Breast epithelium (tissue), 4 donors: Measurements from ENCODE around the gene LIMS1. TPM values are rescaled to one million over a fixed set of nuclear protein-coding genes. Genes with fewer than 3 reads are reported as not detected.

ENCODE experiments used
- DNase-seq, 2 donors: peaks; one replicate each; pipeline ENCODE4 v3.0.0-alpha.2; 2019; ENCODE audit warnings: low spot score in 2 of 2
- H3K27ac ChIP-seq, 2 donors: fragments of 200-600 bp; sonication (generic) in 1 of 2; one replicate each; pipeline ENCODE4 v1.5.1; 2016 to 2019; ENCODE audit warnings: mild to moderate bottlenecking in 1 of 2
- H3K27me3 ChIP-seq, 2 donors: fragments of 200-600 bp; sonication (generic) in 1 of 2; one replicate each; pipeline versions ENCODE4 v1.5.1 to v1.6.0; 2017 to 2019; ENCODE audit warnings: control low read depth in 1 of 2, mild to moderate bottlenecking in 1 of 2
- H3K36me3 ChIP-seq: fragments of 200-600 bp; one replicate; pipeline ENCODE4 v1.5.1; 2019
- H3K4me1 ChIP-seq, 2 donors: fragments of 200-600 bp; sonication (generic); one replicate each; pipeline ENCODE4 v1.5.1; 2016 to 2019; ENCODE audit warnings: control low read depth in 1 of 2
- H3K4me3 ChIP-seq, 3 donors: fragments of 200-600 bp; sonication (generic); 1 replicate in 2 of 3; 2 replicates in 1 of 3; pipeline ENCODE4 v1.5.1; 2016 to 2019; ENCODE audit warnings: mild to moderate bottlenecking in 3 of 3, moderate library complexity in 2 of 3
- H3K9me3 ChIP-seq, 2 donors: fragments of 200-600 bp; sonication (generic) in 1 of 2; one replicate each; pipeline ENCODE4 v1.5.1; 2016 to 2019; ENCODE audit warnings: control low read depth in 1 of 2
- POLR2A ChIP-seq: fragments of 450-650 bp; IDR thresholded peaks from one replicate; pipeline ENCODE4 v1.6.1; 2016; ENCODE audit warnings: antibody characterized with exemption, mild to moderate bottlenecking, moderate library complexity
- POLR2AphosphoS5 ChIP-seq, 3 donors: sonication (generic); formaldehyde crosslinking; IDR thresholded peaks; one replicate each; pipeline ENCODE4 v1.6.1; 2017; ENCODE audit warnings: antibody characterized with exemption in 3 of 3
- intact Hi-C: fragments of 100-400 bp; cut with DNase I; formaldehyde crosslinking; loops from one replicate; pipeline ENCODE4 v1.15.1; 2023; ENCODE audit warnings: low total_unique reads
- total RNA-seq, 3 donors: library from RNA; depleted of rRNA; stranded (reverse); fragments of >200 nt; gene quantifications; one replicate each; pipeline ENCODE4 v1.1.0, GENCODE V29; 2016
- TF ChIP-seq, protein P1 (sequence below), 3 donors: fragments of 450-650 bp; IDR thresholded peaks; one replicate each; pipeline ENCODE4 v1.5.1; 2016 to 2017; ENCODE audit warnings: antibody characterized with exemption in 3 of 3, mild to moderate bottlenecking in 3 of 3, moderate library complexity in 3 of 3

The LIMS1 gene
- total RNA-seq, 3 donors from 2014 or later, result 66.5 to 123 (median 93.1) TPM

DNA sequence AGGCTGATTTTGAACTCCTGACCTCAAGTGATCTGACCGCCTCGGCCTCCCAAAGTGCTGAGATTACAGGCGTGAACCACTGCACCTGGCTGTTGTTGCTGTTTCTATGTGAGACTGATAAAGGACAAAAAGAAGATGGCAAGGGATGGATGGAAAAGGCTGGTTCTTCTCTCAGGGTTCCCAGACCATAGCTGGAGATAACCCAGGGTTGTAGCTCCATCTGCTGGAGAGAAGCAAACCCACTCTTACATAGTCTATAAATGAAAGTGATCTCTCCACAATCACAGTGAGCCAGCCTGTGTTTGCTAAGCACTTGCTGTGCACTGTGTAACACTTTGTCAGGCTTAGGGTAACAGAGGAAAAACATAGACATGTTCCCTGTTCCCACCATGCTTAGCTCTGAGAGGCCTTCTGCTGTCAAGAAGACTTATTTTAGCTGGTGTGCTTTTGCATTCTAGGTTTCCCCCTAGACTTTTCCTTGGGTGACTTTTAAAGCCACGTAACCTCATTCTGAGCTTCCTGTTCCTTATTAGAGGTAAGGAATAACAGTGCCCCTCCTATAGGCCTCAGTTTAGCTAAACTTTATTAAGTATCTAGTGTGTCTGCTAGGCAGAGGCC is 49.7 kb downstream of the LIMS1 start:
- Histone ChIP-seq H3K27me3 (no peaks in the 10 kb centered on the region), H3K9me3 (no peaks in the 10 kb centered on the region), H3K4me3 (no peak overlapping the region), H3K36me3 (no peaks in the 10 kb centered on the region), H3K27ac (no peak overlapping the region), H3K4me1 (no peaks in the 10 kb centered on the region)
- peak in 1 of 2 donors; percentile 30 for DNase-seq
- TF ChIP-seq, protein P1, sequence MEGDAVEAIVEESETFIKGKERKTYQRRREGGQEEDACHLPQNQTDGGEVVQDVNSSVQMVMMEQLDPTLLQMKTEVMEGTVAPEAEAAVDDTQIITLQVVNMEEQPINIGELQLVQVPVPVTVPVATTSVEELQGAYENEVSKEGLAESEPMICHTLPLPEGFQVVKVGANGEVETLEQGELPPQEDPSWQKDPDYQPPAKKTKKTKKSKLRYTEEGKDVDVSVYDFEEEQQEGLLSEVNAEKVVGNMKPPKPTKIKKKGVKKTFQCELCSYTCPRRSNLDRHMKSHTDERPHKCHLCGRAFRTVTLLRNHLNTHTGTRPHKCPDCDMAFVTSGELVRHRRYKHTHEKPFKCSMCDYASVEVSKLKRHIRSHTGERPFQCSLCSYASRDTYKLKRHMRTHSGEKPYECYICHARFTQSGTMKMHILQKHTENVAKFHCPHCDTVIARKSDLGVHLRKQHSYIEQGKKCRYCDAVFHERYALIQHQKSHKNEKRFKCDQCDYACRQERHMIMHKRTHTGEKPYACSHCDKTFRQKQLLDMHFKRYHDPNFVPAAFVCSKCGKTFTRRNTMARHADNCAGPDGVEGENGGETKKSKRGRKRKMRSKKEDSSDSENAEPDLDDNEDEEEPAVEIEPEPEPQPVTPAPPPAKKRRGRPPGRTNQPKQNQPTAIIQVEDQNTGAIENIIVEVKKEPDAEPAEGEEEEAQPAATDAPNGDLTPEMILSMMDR (IDR thresholded peaks at IDR 0.05), result peak; percentile 52 to 76 (median 72)
- no peak for TF ChIP-seq POLR2A
- intact Hi-C loops, result no loop called here

DNA sequence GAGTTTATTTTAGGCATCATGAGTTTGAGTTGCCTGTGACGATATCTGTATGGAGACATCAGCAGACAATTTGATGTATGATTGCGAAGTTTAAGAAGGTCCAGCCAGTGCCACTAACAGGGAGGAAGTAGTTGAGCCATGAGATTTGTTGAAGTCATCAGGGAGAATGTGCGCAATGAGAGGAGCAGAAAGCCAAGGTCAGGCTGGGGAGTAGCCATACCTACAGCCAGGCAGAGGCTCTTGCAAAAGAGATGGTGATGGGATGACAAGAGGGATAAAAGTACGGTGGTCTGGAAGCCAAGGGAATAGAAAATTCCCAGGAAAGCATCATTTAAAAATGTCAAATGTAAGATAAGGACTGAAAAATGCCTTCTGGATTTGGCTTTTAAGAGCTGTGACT is 51.2 kb downstream of the LIMS1 start:
- no peaks in the 10 kb centered on the region for H3K27me3 ChIP-seq
- intact Hi-C loops, result no loop called here
- no peaks in the 10 kb centered on the region for H3K9me3 ChIP-seq
- no peak for DNase-seq
- no peaks in the 10 kb centered on the region for H3K36me3 ChIP-seq
- H3K4me3 ChIP-seq, result no peak overlapping the region
- no peak overlapping the region for H3K27ac ChIP-seq
- H3K4me1 ChIP-seq, result no peaks in the 10 kb centered on the region
- TF ChIP-seq, protein P1 (IDR thresholded peaks at IDR 0.05), result no peak
- TF ChIP-seq POLR2A (no peak), POLR2AphosphoS5 (IDR thresholded peaks at IDR 0.05) (no peak)

DNA sequence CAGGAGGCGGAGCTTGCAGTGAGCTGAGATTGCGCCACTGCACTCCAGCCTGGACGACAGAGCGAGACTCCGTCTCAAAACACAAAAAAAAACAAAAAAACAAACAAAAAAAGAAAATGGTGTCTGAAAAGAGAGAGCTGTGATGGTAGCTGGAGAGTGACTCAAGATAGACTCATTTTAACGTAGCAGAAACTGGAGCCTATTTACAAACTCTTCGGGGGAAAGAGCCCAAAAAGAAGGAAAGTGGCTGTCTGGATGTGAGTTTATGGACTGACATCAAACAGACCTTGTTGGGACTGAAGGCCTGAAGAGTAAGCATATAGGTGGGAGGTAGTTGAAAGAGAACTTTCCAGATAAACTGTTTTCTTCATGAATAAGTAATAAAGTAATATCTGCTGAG is 51.8 kb downstream of the LIMS1 start:
- TF ChIP-seq, protein P1 (IDR thresholded peaks at IDR 0.05), result no peak
- TF ChIP-seq POLR2A, result no peak
- no peak for TF ChIP-seq POLR2AphosphoS5 (IDR thresholded peaks at IDR 0.05)
- no peak for DNase-seq
- no peaks in the 10 kb centered on the region for H3K9me3 ChIP-seq
- H3K36me3 ChIP-seq, result no peaks in the 10 kb centered on the region
- H3K27me3 ChIP-seq, result no peaks in the 10 kb centered on the region
- H3K4me1 ChIP-seq, result no peaks in the 10 kb centered on the region
- intact Hi-C loops, result no loop called here
- H3K4me3 ChIP-seq, result no peak overlapping the region
- H3K27ac ChIP-seq, result peak overlapping the region; percentile 63 to 69

DNA sequence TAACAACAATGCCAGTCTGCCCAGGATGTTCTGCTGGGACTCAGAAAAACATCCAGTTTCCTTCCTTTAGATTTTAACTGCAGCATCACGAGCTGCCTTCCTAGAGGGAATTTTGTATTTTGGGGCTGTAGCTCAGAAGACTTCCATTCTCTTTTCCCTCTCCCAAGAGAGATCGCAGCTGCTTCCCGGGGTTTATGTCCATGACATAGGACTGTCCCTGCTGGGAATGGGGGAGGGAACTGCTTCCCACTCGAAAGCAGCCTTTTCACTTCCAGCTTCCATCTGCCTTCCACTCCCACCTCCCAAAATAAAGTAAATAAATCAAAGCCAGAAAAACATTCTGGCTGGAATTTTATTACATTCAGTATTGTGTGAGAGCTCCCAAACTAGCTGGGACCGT is 52.4 kb downstream of the LIMS1 start:
- DNase-seq, result no peak
- H3K27me3 ChIP-seq, result no peaks in the 10 kb centered on the region
- peak overlapping the region; percentile 63 to 69 for H3K27ac ChIP-seq
- no peak for TF ChIP-seq POLR2A
- TF ChIP-seq, protein P1 (IDR thresholded peaks at IDR 0.05), result no peak
- no peak for TF ChIP-seq POLR2AphosphoS5 (IDR thresholded peaks at IDR 0.05)
- intact Hi-C loops, result no loop called here
- H3K9me3 ChIP-seq, result no peaks in the 10 kb centered on the region
- no peaks in the 10 kb centered on the region for H3K4me1 ChIP-seq
- H3K36me3 ChIP-seq, result no peaks in the 10 kb centered on the region
- H3K4me3 ChIP-seq, result no peak overlapping the region

DNA sequence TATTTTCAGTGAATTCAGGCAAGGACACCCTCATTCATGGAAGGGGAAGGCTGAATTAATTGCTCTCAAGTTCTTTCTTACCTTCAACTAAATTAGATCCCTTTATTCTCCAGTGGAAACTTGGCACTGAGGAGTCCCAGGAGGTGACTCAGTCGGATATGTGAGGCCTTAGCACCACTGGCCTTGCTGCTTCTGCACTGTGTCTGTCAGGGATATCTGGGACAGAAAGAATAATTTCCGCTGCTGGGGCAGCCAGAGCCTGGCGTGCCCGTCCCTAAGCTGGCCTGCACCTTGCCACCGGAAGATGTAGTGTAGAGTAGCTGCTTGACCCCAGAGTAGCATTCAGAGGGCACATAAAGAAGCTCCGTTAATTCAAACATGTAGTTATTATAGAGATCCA is 53.4 kb downstream of the LIMS1 start:
- no peak overlapping the region for H3K4me3 ChIP-seq
- H3K4me1 ChIP-seq, result no peaks in the 10 kb centered on the region
- intact Hi-C loops, result no loop called here
- no peaks in the 10 kb centered on the region for H3K27me3 ChIP-seq
- DNase-seq, result no peak
- TF ChIP-seq POLR2A, result no peak
- peak in 1 of 3 donors; percentile 19 for TF ChIP-seq POLR2AphosphoS5 (IDR thresholded peaks at IDR 0.05)
- TF ChIP-seq, protein P1 (IDR thresholded peaks at IDR 0.05), result no peak
- H3K27ac ChIP-seq, result peak overlapping the region; percentile 63 to 69
- H3K36me3 ChIP-seq, result no peaks in the 10 kb centered on the region
- H3K9me3 ChIP-seq, result no peaks in the 10 kb centered on the region
